Upper lobe of left lung (tissue), 4 donors: ENCODE results near the gene PTPRK.

Experiments used
- POLR2A ChIP-seq, 4 donors: fragments of 450-650 bp; IDR thresholded peaks; one replicate each; pipeline ENCODE4 v1.5.1; 2016 to 2017; ENCODE audit warnings: antibody characterized with exemption in 4 of 4, mild to moderate bottlenecking in 2 of 4
- TF ChIP-seq, protein P1 (sequence below), 6 experiments: fragments of 450-650 bp in 4 of 6; fragments of 200-600 bp in 2 of 6; sonication (generic) in 2 of 6; IDR thresholded peaks; one replicate each; pipeline ENCODE4 v1.5.1; 2016 to 2019; ENCODE audit warnings: antibody characterized with exemption in 6 of 6

DNA sequence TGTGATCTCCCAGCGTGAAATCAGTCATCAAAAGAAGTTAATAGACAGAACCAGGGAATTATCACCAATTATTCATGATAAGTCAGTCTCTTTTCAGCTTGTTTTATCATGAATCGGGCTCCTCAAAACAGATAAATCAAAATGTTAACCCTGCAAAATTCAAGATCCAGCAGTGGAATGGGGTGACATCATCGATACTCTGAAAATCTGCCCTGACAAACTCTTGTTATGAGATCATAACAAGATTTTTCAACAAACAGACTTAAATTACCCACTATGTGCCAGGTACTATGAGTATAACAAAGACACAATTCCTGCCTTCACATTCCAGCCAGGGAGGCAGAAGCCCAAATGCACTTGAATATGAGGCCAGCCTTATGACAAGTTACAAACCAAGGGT is 64.4 kb downstream of the PTPRK start:
- TF ChIP-seq, protein P1, sequence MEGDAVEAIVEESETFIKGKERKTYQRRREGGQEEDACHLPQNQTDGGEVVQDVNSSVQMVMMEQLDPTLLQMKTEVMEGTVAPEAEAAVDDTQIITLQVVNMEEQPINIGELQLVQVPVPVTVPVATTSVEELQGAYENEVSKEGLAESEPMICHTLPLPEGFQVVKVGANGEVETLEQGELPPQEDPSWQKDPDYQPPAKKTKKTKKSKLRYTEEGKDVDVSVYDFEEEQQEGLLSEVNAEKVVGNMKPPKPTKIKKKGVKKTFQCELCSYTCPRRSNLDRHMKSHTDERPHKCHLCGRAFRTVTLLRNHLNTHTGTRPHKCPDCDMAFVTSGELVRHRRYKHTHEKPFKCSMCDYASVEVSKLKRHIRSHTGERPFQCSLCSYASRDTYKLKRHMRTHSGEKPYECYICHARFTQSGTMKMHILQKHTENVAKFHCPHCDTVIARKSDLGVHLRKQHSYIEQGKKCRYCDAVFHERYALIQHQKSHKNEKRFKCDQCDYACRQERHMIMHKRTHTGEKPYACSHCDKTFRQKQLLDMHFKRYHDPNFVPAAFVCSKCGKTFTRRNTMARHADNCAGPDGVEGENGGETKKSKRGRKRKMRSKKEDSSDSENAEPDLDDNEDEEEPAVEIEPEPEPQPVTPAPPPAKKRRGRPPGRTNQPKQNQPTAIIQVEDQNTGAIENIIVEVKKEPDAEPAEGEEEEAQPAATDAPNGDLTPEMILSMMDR (IDR thresholded peaks at IDR 0.05), result no peak
- no peak for TF ChIP-seq POLR2A (IDR thresholded peaks at IDR 0.05)
